Gastrocnemius medialis (tissue), 4 donors: ENCODE measurements around the gene USH1C. TPM values are rescaled to one million over a fixed set of nuclear protein-coding genes. Genes with fewer than 3 reads are reported as not detected.

Source experiments
- ATAC-seq, 2 donors: fragments of 150-250 bp; one replicate each; pipeline ENCODE4 v1.9.1; 2016
- DNase-seq, 2 donors: peaks; one replicate each; pipeline ENCODE4 v3.0.0-alpha.2; 2019
- H3K27ac ChIP-seq, 4 donors: fragments of 200-600 bp; sonication (generic); 1 replicate in 1 of 4; 2 replicates in 3 of 4; pipeline ENCODE4 v1.5.1; 2016 to 2018; ENCODE audit warnings: mild to moderate bottlenecking in 2 of 4, moderate library complexity in 1 of 4
- H3K27me3 ChIP-seq, 3 donors: fragments of 200-600 bp; sonication (generic) in 2 of 3; 1 replicate in 1 of 3; 2 replicates in 2 of 3; pipeline versions ENCODE4 v1.5.1 to v1.6.0; 2016 to 2019; ENCODE audit warnings: mild to moderate bottlenecking in 1 of 3, moderate library complexity in 1 of 3
- H3K36me3 ChIP-seq, 2 donors: fragments of 200-600 bp; sonication (generic) in 1 of 2; one replicate each; pipeline ENCODE4 v1.5.1; 2017 to 2018
- H3K4me1 ChIP-seq, 2 donors: fragments of 200-600 bp; sonication (generic) in 1 of 2; one replicate each; pipeline ENCODE4 v1.5.1; 2016 to 2017; ENCODE audit warnings: mild to moderate bottlenecking in 2 of 2
- H3K4me3 ChIP-seq, 4 donors: fragments of 200-600 bp; sonication (generic) in 3 of 4; 1 replicate in 1 of 4; 2 replicates in 3 of 4; pipeline ENCODE4 v1.5.1; 2016 to 2019; ENCODE audit warnings: mild to moderate bottlenecking in 2 of 4
- H3K9me3 ChIP-seq, 3 donors: fragments of 200-600 bp; sonication (generic) in 2 of 3; 1 replicate in 1 of 3; 2 replicates in 2 of 3; pipeline ENCODE4 v1.5.1; 2016 to 2019
- POLR2A ChIP-seq, 2 donors: fragments of 450-650 bp; IDR thresholded peaks; one replicate each; pipeline ENCODE4 v1.6.1; 2017; ENCODE audit warnings: antibody characterized with exemption in 2 of 2, mild to moderate bottlenecking in 2 of 2, moderate library complexity in 2 of 2
- in situ Hi-C, 4 donors: fragments of 200-750 bp; cut with MboI; loops; one replicate each; pipeline versions ENCODE4 v1.15.0 to v1.8.0; 2017; ENCODE audit warnings: low sequenced_read_pairs in 4 of 4
- intact Hi-C: fragments of 100-400 bp; cut with DNase I; formaldehyde crosslinking; loops from one replicate; pipeline ENCODE4 v1.15.1; 2023; ENCODE audit warnings: low total_unique reads
- total RNA-seq, 4 donors: library from RNA; depleted of rRNA; stranded (reverse); fragments of >200 nt; gene quantifications; one replicate each; pipeline versions ENCODE4 v1.1.0 to v1.2.3, GENCODE V29; 2016
- TF ChIP-seq, protein P1 (sequence below), 5 experiments: fragments of 450-650 bp in 3 of 5; fragments of 200-600 bp in 2 of 5; sonication (generic) in 2 of 5; IDR thresholded peaks in 4 of 5; conservative IDR thresholded peaks in 1 of 5; 1 replicate in 4 of 5; 2 replicates in 1 of 5; pipeline ENCODE4 v1.5.1; 2016 to 2019; ENCODE audit warnings: antibody characterized with exemption in 5 of 5, mild to moderate bottlenecking in 3 of 5, moderate library complexity in 3 of 5

Gene USH1C
- total RNA-seq, 4 donors from 2014 or later: 0.78 TPM; not detected in 3

GRCh38 chr11:17490938-17491337, 53.3 kb downstream of the USH1C start:
- Histone ChIP-seq H3K27me3 (no peaks in the 10 kb centered on the region), H3K9me3 (no peaks in the 10 kb centered on the region), H3K27ac (no peak overlapping the region), H3K4me1 (no peaks in the 10 kb centered on the region), H3K4me3 (no peak overlapping the region), H3K36me3 (no peaks in the 10 kb centered on the region)
- in situ Hi-C loops: loop anchor here in 1 of 4 donors (10.0 kb wide), 1 partner anchor 256 kb away; no protein-coding TSS in a partner anchor
- intact Hi-C loops: no loop called here
- ATAC-seq (peak in 1 of 2 donors; percentile 43), DNase-seq (no peak)
- TF ChIP-seq POLR2A (IDR thresholded peaks at IDR 0.05): no peak
- TF ChIP-seq, protein P1, sequence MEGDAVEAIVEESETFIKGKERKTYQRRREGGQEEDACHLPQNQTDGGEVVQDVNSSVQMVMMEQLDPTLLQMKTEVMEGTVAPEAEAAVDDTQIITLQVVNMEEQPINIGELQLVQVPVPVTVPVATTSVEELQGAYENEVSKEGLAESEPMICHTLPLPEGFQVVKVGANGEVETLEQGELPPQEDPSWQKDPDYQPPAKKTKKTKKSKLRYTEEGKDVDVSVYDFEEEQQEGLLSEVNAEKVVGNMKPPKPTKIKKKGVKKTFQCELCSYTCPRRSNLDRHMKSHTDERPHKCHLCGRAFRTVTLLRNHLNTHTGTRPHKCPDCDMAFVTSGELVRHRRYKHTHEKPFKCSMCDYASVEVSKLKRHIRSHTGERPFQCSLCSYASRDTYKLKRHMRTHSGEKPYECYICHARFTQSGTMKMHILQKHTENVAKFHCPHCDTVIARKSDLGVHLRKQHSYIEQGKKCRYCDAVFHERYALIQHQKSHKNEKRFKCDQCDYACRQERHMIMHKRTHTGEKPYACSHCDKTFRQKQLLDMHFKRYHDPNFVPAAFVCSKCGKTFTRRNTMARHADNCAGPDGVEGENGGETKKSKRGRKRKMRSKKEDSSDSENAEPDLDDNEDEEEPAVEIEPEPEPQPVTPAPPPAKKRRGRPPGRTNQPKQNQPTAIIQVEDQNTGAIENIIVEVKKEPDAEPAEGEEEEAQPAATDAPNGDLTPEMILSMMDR (IDR thresholded peaks at IDR 0.05 in 4 of 5, conservative IDR thresholded peaks at IDR 0.05 in 1 of 5): no peak

GRCh38 chr11:17490232-17490631, 54.0 kb downstream of the USH1C start:
- no peaks in the 10 kb centered on the region for H3K27me3 ChIP-seq
- no peak for ATAC-seq
- H3K36me3 ChIP-seq: no peaks in the 10 kb centered on the region
- intact Hi-C loops (no loop called here), in situ Hi-C loops (loop anchor here in 1 of 4 donors (10.0 kb wide), 1 partner anchor 255 kb away; no protein-coding TSS in a partner anchor)
- no peak overlapping the region for H3K4me3 ChIP-seq
- TF ChIP-seq, protein P1 (IDR thresholded peaks at IDR 0.05 in 4 of 5, conservative IDR thresholded peaks at IDR 0.05 in 1 of 5): no peak
- no peak for TF ChIP-seq POLR2A (IDR thresholded peaks at IDR 0.05)
- H3K9me3 ChIP-seq: no peaks in the 10 kb centered on the region
- no peak overlapping the region for H3K27ac ChIP-seq
- H3K4me1 ChIP-seq: no peaks in the 10 kb centered on the region
- no peak for DNase-seq

- Histone ChIP-seq H3K36me3 (no peaks in the 10 kb centered on the region), H3K4me3 (no peak overlapping the region), H3K4me1 (no peaks in the 10 kb centered on the region), H3K27me3 (no peaks in the 10 kb centered on the region), H3K9me3 (no peaks in the 10 kb centered on the region), H3K27ac (no peak overlapping the region)
- DNase-seq: no peak
- no peak for ATAC-seq
- TF ChIP-seq POLR2A (IDR thresholded peaks at IDR 0.05): no peak
- TF ChIP-seq, protein P1 (IDR thresholded peaks at IDR 0.05 in 4 of 5, conservative IDR thresholded peaks at IDR 0.05 in 1 of 5): no peak
- in situ Hi-C loops (loop anchor here in 1 of 4 donors (10.0 kb wide), 1 partner anchor 255 kb away; no protein-coding TSS in a partner anchor), intact Hi-C loops (no loop called here)
Measured at GRCh38 chr11:17489751-17490150, 54.5 kb downstream of the USH1C start.

GRCh38 chr11:17488563-17488962, 55.7 kb downstream of the USH1C start:
- no peak overlapping the region for H3K27ac ChIP-seq
- H3K4me1 ChIP-seq: no peaks in the 10 kb centered on the region
- TF ChIP-seq, protein P1 (IDR thresholded peaks at IDR 0.05 in 4 of 5, conservative IDR thresholded peaks at IDR 0.05 in 1 of 5): no peak
- no peak for TF ChIP-seq POLR2A (IDR thresholded peaks at IDR 0.05)
- no peaks in the 10 kb centered on the region for H3K36me3 ChIP-seq
- H3K4me3 ChIP-seq: no peak overlapping the region
- intact Hi-C loops: no loop called here
- H3K27me3 ChIP-seq: no peaks in the 10 kb centered on the region
- DNase-seq: no peak
- H3K9me3 ChIP-seq: no peaks in the 10 kb centered on the region
- ATAC-seq: no peak
- in situ Hi-C loops: no loop called here

DNA sequence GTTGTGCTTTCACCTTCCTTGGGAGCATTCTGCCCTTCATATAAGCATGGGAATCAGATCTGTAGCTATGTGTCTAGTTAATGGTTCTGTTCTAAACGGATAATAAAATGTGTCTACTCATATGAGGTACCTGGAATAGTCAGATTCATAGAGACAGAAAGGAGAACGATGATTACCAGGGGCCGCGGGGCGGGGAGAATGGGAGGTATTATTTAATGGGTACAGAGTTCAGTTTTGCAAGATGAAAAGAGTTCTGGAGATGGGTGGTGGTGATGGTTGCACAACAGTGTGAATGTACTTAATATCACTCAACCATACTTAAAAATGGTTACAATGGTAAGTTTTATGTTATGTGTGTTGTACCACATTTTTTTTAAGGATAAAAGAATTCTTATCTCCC, 57.6 kb downstream of the USH1C start:
- Histone ChIP-seq H3K27me3 (no peaks in the 10 kb centered on the region), H3K4me1 (no peaks in the 10 kb centered on the region), H3K4me3 (no peak overlapping the region), H3K36me3 (no peaks in the 10 kb centered on the region), H3K27ac (no peak overlapping the region), H3K9me3 (no peaks in the 10 kb centered on the region)
- intact Hi-C loops (no loop called here), in situ Hi-C loops (no loop called here)
- TF ChIP-seq POLR2A (IDR thresholded peaks at IDR 0.05): no peak
- TF ChIP-seq, protein P1 (IDR thresholded peaks at IDR 0.05 in 4 of 5, conservative IDR thresholded peaks at IDR 0.05 in 1 of 5): no peak
- ATAC-seq (no peak), DNase-seq (no peak)
